NCI-H1436 treated with DMSO at 0.1 percent for 48 hours (cell line): ENCODE results near the gene LHX6.

Experiments used
- DNase-seq: peaks from one replicate; lab custom pipeline; 2025; lab: John Stamatoyannopoulos, UW

LHX6 gene

GRCh38 chr9:122190597-122191381, 38.0 kb downstream of the LHX6 start:
- no peak for DNase-seq

GRCh38 chr9:122188369-122188768, 40.4 kb downstream of the LHX6 start:
- DNase-seq = no peak

GRCh38 chr9:122186777-122187470, 41.8 kb downstream of the LHX6 start:
- no peak for DNase-seq

GRCh38 chr9:122186301-122186700, 42.5 kb downstream of the LHX6 start:
- no peak for DNase-seq

GRCh38 chr9:122184551-122184950, 44.2 kb downstream of the LHX6 start:
- no peak for DNase-seq

GRCh38 chr9:122183501-122183900, 45.3 kb downstream of the LHX6 start:
- DNase-seq = no peak

- DNase-seq = peak; percentile 79
Observed at GRCh38 chr9:122180633-122181032, 48.1 kb downstream of the LHX6 start.

GRCh38 chr9:122179690-122180074, 49.1 kb downstream of the LHX6 start:
- no peak for DNase-seq

- no peak for DNase-seq
Observed at GRCh38 chr9:122179054-122179689, 49.6 kb downstream of the LHX6 start.

- DNase-seq = no peak
Observed at GRCh38 chr9:122176916-122177315, 51.8 kb downstream of the LHX6 start.

GRCh38 chr9:122173670-122174069, 55.1 kb downstream of the LHX6 start:
- DNase-seq = no peak

- no peak for DNase-seq
Observed at GRCh38 chr9:122172131-122172530, 56.6 kb downstream of the LHX6 start.

GRCh38 chr9:122168356-122168755, 60.4 kb downstream of the LHX6 start:
- no peak for DNase-seq

- DNase-seq = no peak
Observed at GRCh38 chr9:122164286-122164685, 64.5 kb downstream of the LHX6 start.

- no peak for DNase-seq
Observed at GRCh38 chr9:122162415-122162814, 66.3 kb downstream of the LHX6 start.

- DNase-seq = no peak
Observed at GRCh38 chr9:122159925-122160246, 68.9 kb downstream of the LHX6 start.

- DNase-seq = peak; percentile 84
Observed at GRCh38 chr9:122159026-122159924, 69.5 kb downstream of the LHX6 start, which contains the start of the genes MORN5 and NDUFA8. Gene MORN5, plus strand, starts transcription at chr9:122159908. Its CDS starts 65 bp downstream, at chr9:122159973. Gene NDUFA8, minus strand, starts transcription at chr9:122159779. Its CDS starts 102 bp downstream, at chr9:122159677.

- DNase-seq = no peak
Observed at GRCh38 chr9:122158202-122158601, 70.6 kb downstream of the LHX6 start.

GRCh38 chr9:122155796-122156195, 73.0 kb downstream of the LHX6 start:
- no peak for DNase-seq
